PC-3 (cell line): ENCODE data around the gene TMEM208. TPM values are rescaled to one million over a fixed set of nuclear protein-coding genes. Genes with fewer than 3 reads are reported as not detected.

Experiments used
- ATAC-seq: fragments of 200-7000 bp; cut with Tn5 transposase; 2 replicates; pipeline ENCODE4 v1.9.1; 2020; ENCODE audit warnings: mild to moderate bottlenecking, moderate library complexity
- BruUV-seq: library from RNA; stranded (reverse); fragments of 400-500 nt; replicated peaks from 2 replicates; lab custom pipeline; 2021; lab: Mats Ljungman, UMichigan
- CTCF ChIA-PET: fragments of 300-600 bp; sonication (Branson Sonifier 250); formaldehyde crosslinking; loops from one replicate; lab custom pipeline; 2022; ENCODE audit warnings: antibody characterized with exemption; lab: Charles Lee
- POLR2A ChIA-PET: fragments of 300-600 bp; sonication (Branson Sonifier 250); formaldehyde crosslinking; loops from one replicate; lab custom pipeline; 2022; ENCODE audit warnings: antibody characterized with exemption; ENCODE audit not compliant: unreplicated experiment; lab: Charles Lee
- DNase-seq: peaks from one replicate; pipeline ENCODE4 v3.0.0-alpha.2; 2015
- H2AFZ ChIP-seq: fragments of 300-600 bp; sonication (generic); 2 replicates; pipeline ENCODE4 v1.6.0; 2016; ENCODE audit warnings: antibody characterized with exemption, low read length
- H3F3A ChIP-seq: fragments of 300-600 bp; sonication (generic); one replicate; pipeline ENCODE4 v1.6.0; 2017; ENCODE audit warnings: antibody characterized with exemption, low read length, control low read depth, mild to moderate bottlenecking; ENCODE audit not compliant: unreplicated experiment
- H3K27ac ChIP-seq: fragments of 300-600 bp; sonication (generic); 2 replicates; pipeline ENCODE4 v1.5.1; 2016; ENCODE audit warnings: mild to moderate bottlenecking, low read length
- H3K27me3 ChIP-seq: fragments of 300-600 bp; sonication (generic); 2 replicates; pipeline ENCODE4 v1.6.1; 2016; ENCODE audit warnings: low read length, mixed read lengths
- H3K36me3 ChIP-seq: fragments of 300-600 bp; sonication (generic); 2 replicates; pipeline ENCODE4 v1.6.1; 2016; ENCODE audit warnings: low read depth, mixed run types, low read length, mixed read lengths
- H3K4me1 ChIP-seq: fragments of 300-600 bp; sonication (generic); 2 replicates; pipeline ENCODE4 v1.5.1; 2016; ENCODE audit warnings: low read length; ENCODE audit not compliant: insufficient read depth
- H3K4me2 ChIP-seq: fragments of 300-600 bp; sonication (generic); 2 replicates; pipeline ENCODE4 v1.6.0; 2016; ENCODE audit warnings: low read length
- H3K4me3 ChIP-seq: fragments of 300-600 bp; sonication (generic); 2 replicates; pipeline ENCODE4 v1.5.1; 2016; ENCODE audit warnings: mild to moderate bottlenecking, low read length, mixed read lengths
- H3K79me2 ChIP-seq: fragments of 300-600 bp; sonication (generic); 2 replicates; pipeline ENCODE4 v1.6.1; 2017; ENCODE audit warnings: low read length, mixed read lengths
- H3K9ac ChIP-seq: fragments of 300-600 bp; sonication (generic); 2 replicates; pipeline ENCODE4 v1.6.0; 2016; ENCODE audit warnings: mild to moderate bottlenecking, low read length
- H3K9me2 ChIP-seq: fragments of 300-600 bp; sonication (generic); replicated peaks from 2 replicates; pipeline ENCODE4 v1.6.1; 2016; ENCODE audit warnings: mixed run types, low read length, mixed read lengths
- H3K9me3 ChIP-seq: fragments of 300-600 bp; sonication (generic); 2 replicates; pipeline ENCODE4 v1.6.1; 2016; ENCODE audit warnings: low read length, mixed read lengths
- H4K20me1 ChIP-seq: fragments of 300-600 bp; sonication (generic); 2 replicates; pipeline ENCODE4 v1.6.1; 2016; ENCODE audit warnings: low read length, mixed read lengths
- CTCF ChIP-seq: fragments of 300-600 bp; sonication (generic); conservative IDR thresholded peaks from 2 replicates; pipeline ENCODE4 v1.5.1; 2017; ENCODE audit warnings: antibody characterized with exemption, low read depth, mild to moderate bottlenecking, low read length
- EZH2 ChIP-seq: fragments of 300-600 bp; sonication (generic); IDR thresholded peaks from one replicate; pipeline ENCODE4 v1.6.1; 2017; ENCODE audit warnings: antibody characterized with exemption, mild to moderate bottlenecking, low read length; ENCODE audit not compliant: unreplicated experiment
- EZH2phosphoT487 ChIP-seq: fragments of 300-600 bp; sonication (generic); IDR thresholded peaks from 2 replicates; pipeline ENCODE4 v1.6.1; 2018; ENCODE audit warnings: mild to moderate bottlenecking, antibody characterized with exemption, low read length, borderline replicate concordance
- intact Hi-C: fragments of 100-400 bp; cut with micrococcal nuclease; formaldehyde crosslinking; loops from 2 replicates; pipeline ENCODE4 v1.9.0; 2023
- total RNA-seq: library from RNA; depleted of rRNA; stranded (reverse); fragments of >200 nt; gene quantifications from 2 replicates; pipeline ENCODE4 v1.2.3, GENCODE V29; 2014

The TMEM208 gene
- total RNA-seq, 1 experiment from 2014 or later = 35.4 TPM

- Histone ChIP-seq H3K4me2 (no peak overlapping the region), H3K27ac (no peak overlapping the region), H2AFZ (no peak overlapping the region), H3K27me3 (no peaks in the 10 kb centered on the region), H3K9me3 (no peaks in the 10 kb centered on the region), H3K4me1 (no peaks in the 10 kb centered on the region), H3K4me3 (no peak overlapping the region), H3K36me3 (no peaks in the 10 kb centered on the region), H3K9me2 (no peaks in the 10 kb centered on the region), H3K79me2 (no peaks in the 10 kb centered on the region), H4K20me1 (no peaks in the 10 kb centered on the region), H3F3A (no peaks in the 10 kb centered on the region), H3K9ac (no peak overlapping the region)
- no peak for TF ChIP-seq EZH2
- no peak for TF ChIP-seq EZH2phosphoT487
- no peak for TF ChIP-seq CTCF
- ChIA-PET CTCF (interaction anchor here (0.6 kb wide), 1 partner anchor 141 kb away, joined by 3 read pairs; no protein-coding TSS in a partner anchor), POLR2A (no interaction called here)
- intact Hi-C loops = loop anchor here (1.0 to 5.0 kb wide), 2 partner anchors 80 to 158 kb away; partner anchors contain the start of gene ZDHHC1
- ATAC-seq (no peak), DNase-seq (no peak)
- BruUV-seq = no TSS peak
These were observed 32.8 kb downstream of the TMEM208 start for GRCh38 chr16:67259705-67260104.

- intact Hi-C loops = loop anchor here (1.0 to 5.0 kb wide), 2 partner anchors 79 to 157 kb away; partner anchors contain the start of gene ZDHHC1
- H3K9ac ChIP-seq = no peak overlapping the region
- TF ChIP-seq EZH2phosphoT487 (no peak), EZH2 (no peak), CTCF (peak; percentile 75)
- DNase-seq (peak; percentile 52), ATAC-seq (peak; percentile 80)
- POLR2A ChIA-PET = interaction anchor here (0.6 kb wide), 1 partner anchor 77 kb away, joined by 4 read pairs; no protein-coding TSS in a partner anchor
- H3K27me3 ChIP-seq = no peaks in the 10 kb centered on the region
- CTCF ChIA-PET = interaction anchor here (0.6 to 1.1 kb wide), 12 partner anchors 12 to 168 kb away, joined by 3 to 21 read pairs (median 5); partner anchors contain the start of genes FHOD1 and SLC9A5
- no peak overlapping the region for H3K27ac ChIP-seq
- no peaks in the 10 kb centered on the region for H3K4me1 ChIP-seq
- no peak overlapping the region for H3K4me3 ChIP-seq
- no peaks in the 10 kb centered on the region for H3K9me3 ChIP-seq
- no peaks in the 10 kb centered on the region for H3K9me2 ChIP-seq
- no peaks in the 10 kb centered on the region for H4K20me1 ChIP-seq
- H3F3A ChIP-seq = no peaks in the 10 kb centered on the region
- H2AFZ ChIP-seq = no peak overlapping the region
- no peaks in the 10 kb centered on the region for H3K79me2 ChIP-seq
- BruUV-seq = no TSS peak
- no peaks in the 10 kb centered on the region for H3K36me3 ChIP-seq
- no peak overlapping the region for H3K4me2 ChIP-seq
These were observed 33.6 kb downstream of the TMEM208 start for GRCh38 chr16:67260426-67261063.

GRCh38 chr16:67263201-67263600, 36.3 kb downstream of the TMEM208 start:
- Histone ChIP-seq H3K27me3 (no peaks in the 10 kb centered on the region), H3K79me2 (no peaks in the 10 kb centered on the region), H4K20me1 (no peaks in the 10 kb centered on the region), H3F3A (no peaks in the 10 kb centered on the region), H3K27ac (no peak overlapping the region), H3K9me2 (no peaks in the 10 kb centered on the region), H3K4me1 (0 out of 2 replicates have a peak, but pooled peaks cover 4% of the 10 kb centered on the region), H3K9me3 (no peaks in the 10 kb centered on the region), H3K9ac (no peak overlapping the region), H3K4me3 (no peak overlapping the region), H2AFZ (no peak overlapping the region), H3K36me3 (no peaks in the 10 kb centered on the region), H3K4me2 (no peak overlapping the region)
- BruUV-seq = no TSS peak
- TF ChIP-seq EZH2 (no peak), EZH2phosphoT487 (no peak), CTCF (no peak)
- CTCF ChIA-PET = no interaction called here
- DNase-seq (no peak), ATAC-seq (no peak)
- intact Hi-C loops = loop anchor here (5.0 kb wide), 1 partner anchor 154 kb away; the partner anchor contains the start of gene ZDHHC1
- POLR2A ChIA-PET = no interaction called here
